Erythroblast (primary cell): ENCODE results near the gene MED31.

Experiments used
- DNase-seq, 2 experiments: peaks; one replicate each; lab custom pipeline; 2025; lab: John Stamatoyannopoulos, UW
- GATA1 ChIP-seq: IDR thresholded peaks from 2 replicates; pipeline ENCODE4 v1.6.1; 2011; ENCODE audit warnings: low read depth, mild to moderate bottlenecking, control low read depth, low read length, moderate library complexity
- POLR2A ChIP-seq: IDR thresholded peaks from 2 replicates; pipeline ENCODE4 v1.6.1; 2011; ENCODE audit warnings: mild to moderate bottlenecking, low read length

Gene MED31

GRCh38 chr17:6654841-6655731, 3.7 kb upstream of the MED31 start:
- TF ChIP-seq GATA1 (no peak), POLR2A (no peak)
- no peak for DNase-seq

DNA sequence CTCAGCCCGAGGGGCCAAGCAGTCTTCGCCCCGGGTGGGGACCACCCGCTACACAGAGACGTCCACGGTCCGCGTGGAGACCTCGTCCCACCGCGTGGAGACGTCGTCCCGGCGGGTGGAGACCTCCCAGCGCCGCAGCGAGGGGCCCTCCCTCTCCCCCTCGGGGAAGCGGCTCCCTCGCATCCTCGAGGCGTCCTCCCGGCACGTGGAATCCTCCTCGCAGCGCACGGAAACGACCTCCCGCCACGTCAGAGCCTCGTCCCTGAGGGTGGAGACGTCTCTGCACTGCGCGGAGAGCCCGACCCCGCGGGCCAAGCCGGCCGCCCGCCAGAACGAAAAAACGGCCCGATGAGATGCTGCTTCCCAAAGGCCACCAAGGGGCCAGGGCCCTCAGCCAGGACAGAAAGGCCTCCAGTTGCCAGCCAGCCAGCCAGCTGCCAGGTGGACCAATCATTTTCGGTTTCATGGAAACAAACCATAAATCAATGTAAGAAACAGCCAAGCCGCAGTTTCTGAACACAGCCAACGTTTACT, 581 bp upstream of the MED31 start:
- peak; percentile 53 to 55 for DNase-seq
- TF ChIP-seq POLR2A: no peak
- TF ChIP-seq GATA1: no peak

GRCh38 chr17:6648181-6648580, 3.2 kb downstream of the MED31 start:
- DNase-seq: peak; percentile 27 to 32
- TF ChIP-seq POLR2A: no peak

DNA sequence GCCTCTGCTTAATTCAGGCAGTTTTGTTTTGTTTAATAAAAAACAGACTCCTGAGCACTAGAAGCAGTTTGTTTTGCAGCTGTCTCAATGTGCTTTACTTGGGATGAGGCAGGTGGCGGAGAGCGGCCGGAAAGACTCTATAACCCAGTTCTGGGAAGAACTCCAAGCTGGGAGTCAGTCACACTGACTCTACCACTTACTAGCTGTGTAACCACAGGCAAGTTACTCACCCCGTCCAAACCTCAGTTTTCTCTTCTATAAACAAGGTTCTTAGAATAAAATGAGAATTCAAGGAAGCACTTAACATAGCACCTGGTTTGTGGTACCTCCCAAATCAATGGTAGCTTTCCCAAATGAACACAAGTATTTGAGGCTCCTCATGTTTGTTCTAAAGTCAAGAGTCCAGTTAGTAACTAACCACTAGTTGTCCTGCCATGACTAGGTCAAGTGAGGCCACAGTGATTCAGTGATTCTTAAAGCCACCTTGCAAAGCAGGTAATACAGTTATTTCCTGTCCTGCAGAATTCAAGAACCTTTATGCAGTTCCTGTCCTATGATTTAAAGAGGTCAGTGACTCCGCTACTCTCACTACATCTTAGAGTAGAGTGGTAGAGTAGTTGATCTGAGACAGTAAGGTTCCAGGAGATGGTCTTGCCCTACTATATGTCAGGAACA, 7.8 kb downstream of the MED31 start:
- DNase-seq: no peak
- TF ChIP-seq POLR2A (no peak), GATA1 (no peak)

DNA sequence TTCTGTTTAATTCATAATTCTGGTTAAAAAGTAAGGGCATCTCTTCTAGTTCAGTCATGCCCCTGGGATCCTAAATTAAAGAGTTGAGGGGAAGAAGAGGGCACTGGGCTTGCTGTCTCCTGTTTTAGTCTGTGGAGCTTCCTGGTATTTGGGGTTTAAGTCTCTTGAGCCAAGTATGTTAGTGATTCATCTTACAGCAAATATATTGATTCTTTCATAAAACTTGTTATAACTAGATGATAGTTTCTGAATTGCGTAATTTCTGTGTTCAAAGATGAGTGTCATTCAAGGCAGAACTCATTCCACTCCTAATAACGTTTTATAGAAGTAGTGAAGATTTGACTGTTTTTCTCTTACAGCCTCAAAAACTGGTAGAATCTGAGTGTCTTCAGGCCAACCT, 8.8 kb downstream of the MED31 start:
- TF ChIP-seq GATA1: no peak
- TF ChIP-seq POLR2A: no peak
- no peak for DNase-seq

DNA sequence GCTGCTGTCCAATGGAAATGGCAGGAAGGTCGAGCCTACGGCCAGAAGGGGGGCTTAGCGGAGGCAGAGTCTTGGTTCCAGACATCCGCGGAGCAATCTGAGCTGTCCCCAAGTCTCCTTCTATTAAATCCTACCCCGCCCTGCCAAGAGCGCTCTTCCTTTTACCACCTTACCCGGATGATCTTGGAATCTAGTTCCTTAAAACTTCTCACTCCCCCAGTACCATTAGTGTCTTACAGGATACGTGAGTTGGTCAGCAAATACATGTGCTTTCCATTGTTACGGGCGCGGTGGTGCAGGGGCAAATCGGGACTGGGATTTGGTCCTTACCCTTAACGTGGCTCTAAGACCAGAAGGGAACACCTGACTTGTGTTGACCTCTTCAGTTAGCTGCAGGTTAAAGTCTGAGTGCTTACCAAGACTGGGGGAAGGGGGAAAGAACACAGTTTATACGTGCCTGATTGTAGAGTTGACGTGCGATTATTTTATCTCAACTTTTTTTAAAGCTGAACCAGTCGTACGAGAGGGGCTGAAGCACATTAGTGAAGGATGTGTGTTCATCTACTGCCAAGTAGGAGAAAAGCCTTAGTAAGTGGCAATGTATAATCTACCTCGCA, 10.1 kb downstream of the MED31 start:
- DNase-seq: peak; percentile 46 to 49
- TF ChIP-seq GATA1: no peak
- TF ChIP-seq POLR2A: no peak

DNA sequence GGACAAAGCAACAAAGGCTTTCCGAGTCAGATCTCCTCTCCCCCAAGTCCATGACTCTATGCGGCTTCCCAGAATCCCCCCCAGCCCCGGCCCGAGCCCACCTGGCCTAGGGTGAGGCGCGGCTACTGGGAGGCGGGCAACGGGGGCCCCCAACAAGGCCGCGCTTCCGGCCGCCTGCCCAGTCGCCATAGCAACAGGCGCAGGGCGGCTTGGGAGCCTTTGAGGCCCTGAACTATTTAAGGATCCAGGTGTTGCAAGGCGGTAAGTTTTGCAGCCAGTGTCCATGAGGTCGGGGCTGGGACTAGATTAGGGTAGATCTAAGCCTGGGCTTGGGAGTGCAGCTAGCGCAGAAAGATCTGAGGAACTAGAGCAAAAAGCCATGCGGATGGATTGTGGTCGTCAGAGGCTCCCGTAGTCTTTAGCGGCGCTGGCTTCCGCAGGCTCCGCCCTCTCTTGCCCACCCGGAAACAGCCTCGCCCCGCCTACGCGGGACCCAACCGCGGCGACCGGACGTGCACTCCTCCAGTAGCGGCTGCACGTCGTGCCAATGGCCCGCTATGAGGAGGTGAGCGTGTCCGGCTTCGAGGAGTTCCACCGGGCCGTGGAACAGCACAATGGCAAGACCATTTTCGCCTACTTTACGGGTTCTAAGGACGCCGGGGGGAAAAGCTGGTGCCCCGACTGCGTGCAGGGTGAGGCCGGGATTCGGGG, 10.7 kb downstream of the MED31 start, which contains the start of the genes KIAA0753 and TXNDC17:
TSS of gene KIAA0753 (minus strand) at position 176 of the 711 bp plus-strand sequence. CDS start 5,608 bp downstream, outside the sequence.
TSS of gene TXNDC17 (plus strand) at position 525 of the 711 bp plus-strand sequence. CDS start at position 548, 23 bp downstream.
- peak; percentile 91 to 93 for DNase-seq
- TF ChIP-seq POLR2A (peak; percentile 89), GATA1 (no peak)

- TF ChIP-seq GATA1 (no peak), POLR2A (no peak)
- DNase-seq: peak; percentile 65 to 73
Observed at GRCh38 chr17:6639586-6640535, 11.5 kb downstream of the MED31 start.

- DNase-seq: no peak
- TF ChIP-seq GATA1 (no peak), POLR2A (no peak)
Observed at GRCh38 chr17:6639014-6639585, 12.3 kb downstream of the MED31 start.

- TF ChIP-seq POLR2A (no peak), GATA1 (no peak)
Observed at GRCh38 chr17:6638046-6638908, 13.1 kb downstream of the MED31 start.

DNA sequence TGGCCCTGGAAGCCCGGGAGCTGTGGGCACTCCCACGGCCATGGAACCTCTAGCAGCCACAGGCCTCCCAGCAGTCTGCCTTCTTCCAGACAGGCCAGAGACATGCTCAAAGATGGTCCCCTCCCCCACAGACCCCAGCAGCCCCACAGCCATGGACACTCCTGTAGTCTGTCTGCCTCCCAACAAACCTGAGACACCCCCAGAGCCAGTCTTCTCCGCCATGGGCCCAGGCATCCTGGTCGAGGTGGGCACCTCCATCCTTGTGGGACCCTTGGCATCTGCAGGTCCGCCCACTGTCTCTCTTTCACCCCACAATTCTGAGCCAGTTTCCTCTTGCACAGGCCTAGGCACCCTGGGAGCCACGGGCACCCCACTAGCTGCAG, 14.0 kb downstream of the MED31 start:
- DNase-seq: no peak
- TF ChIP-seq GATA1 (no peak), POLR2A (no peak)

More at GRCh38 chr17:6638046-6638908, 13.1 kb downstream of the MED31 start:
- peak in 1 of 2 experiments; percentile 20 for DNase-seq
